ENCODE data around the gene ARPC2. TPM values are rescaled to one million over a fixed set of nuclear protein-coding genes. Genes with fewer than 3 reads are reported as not detected.

Gene ARPC2
- polyA plus RNA-seq, 1 donor (not counting 4 experiments of a cell fraction or from before 2014, with no cell fraction given), result 1,121 TPM

GRCh38 chr2:218252509-218253231 is 35.7 kb downstream of the ARPC2 start:
- Histone ChIP-seq H4K20me1 (ENCODE audit: control insufficient read depth, extremely low read depth, insufficient read depth, low read length) (peaks cover 15% of the 10 kb centered on the region), H2AFZ (ENCODE audit: control insufficient read depth, low read length) (no peak overlapping the region), H3K9ac (ENCODE audit: control insufficient read depth, extremely low read depth, insufficient read depth, low read length) (no peak overlapping the region), H3K36me3 (ENCODE audit: control insufficient read depth in 2 of 2, extremely low read depth in 1 of 2, insufficient read depth in 2 of 2, low read length in 2 of 2) (peaks cover 52 to 64% of the 10 kb centered on the region in 2 experiments), H3K79me2 (ENCODE audit: control insufficient read depth, insufficient read depth, low read length) (peaks cover 9% of the 10 kb centered on the region), H3K9me1 (ENCODE audit: control insufficient read depth, extremely low read depth, insufficient read depth, low read length) (no peaks in the 10 kb centered on the region), H3K4me1 (ENCODE audit: control insufficient read depth, extremely low read depth, insufficient read depth, low read length) (no peaks in the 10 kb centered on the region), H3K27ac (ENCODE audit: control insufficient read depth, insufficient read depth, low read length) (no peak overlapping the region), H3K27me3 (ENCODE audit: control insufficient read depth, extremely low read depth, insufficient read depth, low read length) (no peaks in the 10 kb centered on the region), H3K4me3 (ENCODE audit: control insufficient read depth in 2 of 3, extremely low read depth in 1 of 3, insufficient read depth in 2 of 3, low read depth in 1 of 3, low read length in 3 of 3) (no peak overlapping the region), H3K4me2 (ENCODE audit: control insufficient read depth, extremely low read depth, insufficient read depth, low read depth, low read length) (no peak overlapping the region), H3K9me3 (ENCODE audit: control insufficient read depth, low read depth, low read length) (no peaks in the 10 kb centered on the region)
- dilution Hi-C loops (cut with MboI; ENCODE audit: extremely low pct_ligation_motif_present, low sequenced_read_pairs), result no loop called here
- TF ChIP-seq CTCF (optimal IDR thresholded peaks at IDR 0.05 in 1 of 3, IDR thresholded peaks at IDR 0.05 in 1 of 3, conservative IDR thresholded peaks at IDR 0.05 in 1 of 3; ENCODE audit: extremely low read depth in 1 of 3, insufficient read depth in 2 of 3, low read length in 3 of 3) (no peak), EZH2 (IDR thresholded peaks at IDR 0.05; ENCODE audit: low read length) (no peak)
- FAIRE-seq (no peak), DNase-seq (ENCODE audit: low read depth, low spot score) (no peak)

DNA sequence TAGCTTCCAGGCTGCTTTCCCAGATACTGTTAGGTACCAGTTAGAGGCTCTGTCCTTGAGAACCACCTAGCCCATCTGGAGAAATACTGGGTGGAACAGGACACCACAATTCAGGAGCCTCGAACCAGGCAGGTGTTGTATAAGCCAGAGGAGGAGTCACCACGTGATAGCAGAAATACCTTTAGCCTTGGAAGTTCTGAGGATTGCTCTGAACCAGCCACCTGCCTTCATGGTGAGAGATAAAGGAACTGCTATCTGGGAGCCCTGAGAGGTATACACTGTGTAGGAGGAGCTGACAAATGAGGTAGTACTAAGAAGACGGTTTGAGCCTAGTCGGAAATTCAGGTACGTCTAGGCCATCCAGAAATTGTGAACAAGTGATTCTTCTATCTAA is 36.2 kb downstream of the ARPC2 start:
- Histone ChIP-seq H2AFZ (ENCODE audit: control insufficient read depth, low read length) (no peak overlapping the region), H3K27ac (ENCODE audit: control insufficient read depth, insufficient read depth, low read length) (no peak overlapping the region), H3K4me2 (ENCODE audit: control insufficient read depth, extremely low read depth, insufficient read depth, low read depth, low read length) (no peak overlapping the region), H4K20me1 (ENCODE audit: control insufficient read depth, extremely low read depth, insufficient read depth, low read length) (peaks cover 15% of the 10 kb centered on the region), H3K4me3 (ENCODE audit: control insufficient read depth in 2 of 3, extremely low read depth in 1 of 3, insufficient read depth in 2 of 3, low read depth in 1 of 3, low read length in 3 of 3) (no peak overlapping the region), H3K4me1 (ENCODE audit: control insufficient read depth, extremely low read depth, insufficient read depth, low read length) (no peaks in the 10 kb centered on the region), H3K79me2 (ENCODE audit: control insufficient read depth, insufficient read depth, low read length) (peaks cover 9% of the 10 kb centered on the region), H3K9ac (ENCODE audit: control insufficient read depth, extremely low read depth, insufficient read depth, low read length) (no peak overlapping the region), H3K36me3 (ENCODE audit: control insufficient read depth in 2 of 2, extremely low read depth in 1 of 2, insufficient read depth in 2 of 2, low read length in 2 of 2) (peaks cover 52 to 59% of the 10 kb centered on the region in 2 experiments), H3K9me1 (ENCODE audit: control insufficient read depth, extremely low read depth, insufficient read depth, low read length) (no peaks in the 10 kb centered on the region), H3K27me3 (ENCODE audit: control insufficient read depth, extremely low read depth, insufficient read depth, low read length) (no peaks in the 10 kb centered on the region), H3K9me3 (ENCODE audit: control insufficient read depth, low read depth, low read length) (no peaks in the 10 kb centered on the region)
- FAIRE-seq (no peak), DNase-seq (ENCODE audit: low read depth, low spot score) (no peak)
- dilution Hi-C loops (cut with MboI; ENCODE audit: extremely low pct_ligation_motif_present, low sequenced_read_pairs), result no loop called here
- TF ChIP-seq EZH2 (IDR thresholded peaks at IDR 0.05; ENCODE audit: low read length) (no peak), CTCF (optimal IDR thresholded peaks at IDR 0.05 in 1 of 3, IDR thresholded peaks at IDR 0.05 in 1 of 3, conservative IDR thresholded peaks at IDR 0.05 in 1 of 3; ENCODE audit: extremely low read depth in 1 of 3, insufficient read depth in 2 of 3, low read length in 3 of 3) (no peak)

Data from keratinocyte (primary cell).